Erythroblast (primary cell): Measurements from ENCODE around the gene ANLN.

Source experiments
- GATA1 ChIP-seq: IDR thresholded peaks from 2 replicates; pipeline ENCODE4 v1.6.1; 2011; ENCODE audit warnings: low read depth, mild to moderate bottlenecking, control low read depth, low read length, moderate library complexity
- POLR2A ChIP-seq: IDR thresholded peaks from 2 replicates; pipeline ENCODE4 v1.6.1; 2011; ENCODE audit warnings: mild to moderate bottlenecking, low read length

DNA sequence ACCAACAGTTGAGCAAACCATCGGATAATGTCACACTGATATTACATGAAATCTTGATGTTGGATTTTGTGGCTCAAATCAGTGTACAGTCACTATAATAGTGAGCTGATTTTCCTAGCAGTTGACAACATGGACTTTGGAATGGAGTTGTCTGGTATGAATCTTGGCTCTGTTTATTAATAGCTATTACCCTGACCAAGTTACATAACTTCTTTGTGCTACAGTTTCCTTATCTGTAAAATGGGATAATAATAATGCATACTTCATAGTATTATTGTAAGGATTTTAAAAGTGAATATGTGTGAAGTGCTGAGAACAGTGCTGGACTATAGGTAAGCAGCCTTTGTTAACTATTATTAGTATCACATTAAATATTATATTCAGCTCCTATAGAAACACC is 26.1 kb upstream of the ANLN start:
- TF ChIP-seq POLR2A = no peak
- no peak for TF ChIP-seq GATA1
